CD4-positive, alpha-beta T cell treated with Interferon alpha-2 for 1 hour (primary cell): ENCODE results near the gene RSAD2.
"Not testable (repeated sequence)": the region's sequence is repeated elsewhere in the genome, so short reads cannot be mapped to it uniquely, and the experiment has no call there.

Source experiments
- DNase-seq, 2 donors: peaks; one replicate each; pipeline ENCODE4 v3.0.0-alpha.2; 2020 to 2022

The RSAD2 gene, protein sequence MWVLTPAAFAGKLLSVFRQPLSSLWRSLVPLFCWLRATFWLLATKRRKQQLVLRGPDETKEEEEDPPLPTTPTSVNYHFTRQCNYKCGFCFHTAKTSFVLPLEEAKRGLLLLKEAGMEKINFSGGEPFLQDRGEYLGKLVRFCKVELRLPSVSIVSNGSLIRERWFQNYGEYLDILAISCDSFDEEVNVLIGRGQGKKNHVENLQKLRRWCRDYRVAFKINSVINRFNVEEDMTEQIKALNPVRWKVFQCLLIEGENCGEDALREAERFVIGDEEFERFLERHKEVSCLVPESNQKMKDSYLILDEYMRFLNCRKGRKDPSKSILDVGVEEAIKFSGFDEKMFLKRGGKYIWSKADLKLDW

DNA sequence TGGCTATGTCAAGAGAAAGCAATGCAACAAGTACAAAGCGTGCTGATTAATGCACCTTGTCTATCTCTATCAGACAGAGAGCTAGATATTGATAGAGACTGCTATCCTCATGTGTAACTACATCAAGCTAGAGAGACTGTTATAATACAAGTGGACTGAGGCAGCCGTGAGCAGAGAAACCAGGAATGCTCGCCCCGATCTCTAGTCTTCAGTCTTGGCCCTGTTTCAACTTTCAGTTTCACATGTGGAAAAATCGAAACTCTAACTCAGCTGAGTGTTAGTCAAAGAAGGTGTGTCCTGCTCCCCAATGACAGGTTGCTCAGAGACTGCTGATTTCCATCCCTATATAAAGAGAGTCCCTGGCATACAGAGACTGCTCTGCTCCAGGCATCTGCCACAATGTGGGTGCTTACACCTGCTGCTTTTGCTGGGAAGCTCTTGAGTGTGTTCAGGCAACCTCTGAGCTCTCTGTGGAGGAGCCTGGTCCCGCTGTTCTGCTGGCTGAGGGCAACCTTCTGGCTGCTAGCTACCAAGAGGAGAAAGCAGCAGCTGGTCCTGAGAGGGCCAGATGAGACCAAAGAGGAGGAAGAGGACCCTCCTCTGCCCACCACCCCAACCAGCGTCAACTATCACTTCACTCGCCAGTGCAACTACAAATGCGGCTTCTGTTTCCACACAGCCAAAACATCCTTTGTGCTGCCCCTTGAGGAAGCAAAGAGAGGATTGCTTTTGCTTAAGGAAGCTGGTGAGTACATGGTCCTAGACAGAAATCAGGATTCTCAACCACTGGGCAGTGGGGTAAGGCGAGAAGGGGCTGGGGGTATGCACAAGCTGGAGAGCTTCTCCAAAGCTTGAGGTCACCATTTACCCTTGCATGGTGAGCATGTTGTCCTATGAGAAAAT lies at the start of gene RSAD2:
TSS of gene RSAD2 (plus strand) at position 376 of the 903 bp plus-strand sequence. CDS start at position 400, 24 bp downstream.
- peak; percentile 84 to 93 for DNase-seq

DNA sequence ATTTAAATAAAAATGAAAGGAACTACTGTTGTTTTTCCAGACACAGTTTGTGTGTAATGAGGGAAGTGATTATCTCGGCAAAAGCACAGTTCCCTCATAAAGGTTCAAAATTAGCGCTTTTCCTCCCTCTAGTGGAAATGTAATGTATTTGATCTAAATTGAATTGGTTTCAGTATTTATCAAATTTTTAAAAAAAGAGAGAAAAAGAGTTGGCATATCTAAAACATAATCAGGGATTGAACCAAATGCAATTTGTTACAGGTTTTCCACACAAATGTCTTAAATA lies 49.3 kb upstream of the RSAD2 start:
- peak in 1 of 2 donors; percentile 31 for DNase-seq

DNA sequence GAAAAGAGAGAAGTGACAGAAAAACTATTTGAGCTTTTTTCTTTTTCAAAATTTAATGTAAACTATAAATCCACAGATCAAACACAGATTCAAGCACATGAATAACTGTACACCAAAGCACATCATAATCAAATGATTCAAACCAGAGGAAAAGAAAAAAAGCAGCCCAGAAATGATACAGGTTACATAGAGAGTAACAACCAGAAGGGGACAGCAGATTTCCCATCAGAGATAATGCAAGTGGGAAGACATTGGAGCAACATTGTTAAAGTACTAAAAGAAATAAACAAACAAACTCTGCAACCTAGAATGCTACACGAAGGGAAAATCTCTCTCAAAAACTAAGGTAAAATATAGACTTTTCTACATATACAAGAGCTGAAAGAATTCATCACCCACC lies 46.3 kb upstream of the RSAD2 start:
- no peak for DNase-seq

DNA sequence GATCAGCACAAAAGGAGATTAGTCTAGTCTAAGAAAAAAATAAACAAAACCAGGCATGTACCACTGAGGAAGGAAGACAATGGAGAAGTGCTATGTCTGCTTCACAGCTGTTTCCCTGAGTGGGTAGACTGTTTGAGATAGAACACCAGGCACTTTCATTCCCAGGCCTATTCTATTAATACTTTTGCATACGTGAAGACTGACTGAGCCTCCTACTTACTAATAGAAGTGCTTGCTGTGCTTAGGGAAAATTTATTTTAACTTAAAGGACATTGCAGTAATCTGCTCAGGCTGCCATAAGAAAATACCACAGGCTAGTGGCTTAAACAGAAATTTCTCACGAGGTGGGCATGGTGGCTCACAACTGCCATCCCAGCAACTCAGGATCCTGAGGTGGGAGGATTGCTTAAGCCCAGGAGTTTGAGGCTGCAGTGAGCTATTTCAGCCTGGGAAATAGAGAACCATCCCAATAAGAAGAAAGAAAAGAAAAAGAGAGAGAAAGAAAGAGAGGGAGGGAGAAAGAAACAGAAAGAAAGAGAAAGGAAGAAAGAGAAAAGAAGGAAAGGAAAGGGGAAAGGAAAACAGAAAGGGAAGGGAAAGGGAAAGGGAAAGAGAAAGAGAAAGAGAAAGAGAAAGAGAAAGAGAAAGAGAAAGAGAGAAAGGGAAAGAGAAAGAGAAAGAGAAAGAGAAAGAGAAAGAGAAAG lies 44.8 kb upstream of the RSAD2 start:
- DNase-seq: no peak

DNA sequence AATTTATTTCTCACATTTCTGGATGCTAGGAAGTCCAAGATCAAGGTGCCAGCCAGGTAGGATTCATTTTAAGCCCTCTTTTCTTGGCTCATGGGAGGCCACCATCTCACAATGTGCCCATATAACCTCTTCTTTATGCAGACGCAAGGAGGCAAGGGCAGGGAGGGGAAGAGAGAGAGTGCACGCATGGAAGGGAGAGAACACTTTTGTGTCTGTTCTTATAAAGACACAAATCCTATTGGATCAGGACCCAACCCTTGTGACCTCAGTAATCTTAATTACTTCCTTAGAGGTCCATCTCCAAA lies 44.3 kb upstream of the RSAD2 start:
- no peak for DNase-seq

DNA sequence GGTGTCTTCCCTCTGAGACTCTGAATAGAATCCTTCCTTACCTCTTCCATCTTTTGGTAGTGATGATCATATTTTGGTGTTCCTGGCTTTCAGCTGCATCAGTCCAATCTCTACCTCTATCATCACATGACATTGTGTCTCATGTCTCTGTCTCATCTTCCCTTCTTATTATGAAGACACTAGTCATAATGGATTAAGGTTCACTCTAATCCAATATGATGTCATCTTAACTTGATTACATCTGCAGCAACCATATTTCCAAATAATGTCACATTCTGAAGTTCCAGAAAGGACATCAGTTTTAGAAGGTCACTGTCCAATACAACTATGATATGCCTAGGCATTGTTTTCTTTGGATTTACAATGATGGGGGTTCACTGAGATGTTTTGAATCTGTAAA lies 43.4 kb upstream of the RSAD2 start:
- no peak for DNase-seq

DNA sequence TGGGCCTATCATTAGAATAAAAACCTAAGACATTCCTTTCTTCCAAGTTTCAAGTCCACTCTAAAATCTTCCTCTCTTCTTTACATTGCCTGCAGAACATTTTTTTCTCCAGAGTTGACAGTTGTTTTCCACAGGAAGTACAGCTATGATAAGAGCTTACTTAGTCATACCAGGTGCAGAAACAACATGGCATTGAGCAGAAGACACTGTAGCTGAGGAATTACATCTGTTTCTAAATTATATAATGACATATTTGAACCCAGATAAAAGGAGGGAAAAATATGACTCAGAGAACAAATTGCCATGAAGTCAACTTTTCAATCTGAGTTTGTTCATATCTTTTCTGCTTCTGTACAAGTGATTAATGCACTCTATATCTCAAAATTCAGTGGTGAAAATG lies 42.1 kb upstream of the RSAD2 start:
- no peak for DNase-seq

DNA sequence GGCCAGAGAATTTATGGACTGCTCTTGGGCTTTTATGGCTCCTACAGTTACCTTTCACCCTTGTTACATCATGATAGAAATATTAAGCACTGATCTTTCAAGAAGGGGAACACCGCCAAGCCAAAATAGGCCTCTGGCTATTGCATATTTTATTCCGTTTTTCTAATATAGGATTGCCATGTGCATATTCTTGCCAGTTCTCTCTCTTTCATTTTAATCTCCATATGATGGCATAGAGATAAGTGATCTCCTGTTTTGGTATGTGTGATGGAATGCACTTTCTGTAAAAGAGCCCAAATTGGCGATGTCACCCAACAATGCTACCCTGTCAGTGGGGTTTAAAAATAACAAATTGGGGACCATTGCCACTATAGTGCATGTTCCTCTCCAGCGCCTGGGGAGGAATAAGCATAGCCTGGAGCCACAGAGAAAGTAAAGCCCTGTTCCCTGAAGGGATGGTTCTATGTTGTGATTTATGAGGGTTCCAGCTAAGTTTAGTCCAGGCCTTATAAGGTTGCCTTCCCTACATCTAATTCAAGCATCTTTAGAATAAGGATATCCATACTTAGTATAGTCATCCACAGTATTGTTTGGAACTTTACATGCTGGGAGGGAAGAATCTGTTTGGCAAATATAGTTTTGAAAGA lies 38.8 kb upstream of the RSAD2 start:
- no peak for DNase-seq

DNA sequence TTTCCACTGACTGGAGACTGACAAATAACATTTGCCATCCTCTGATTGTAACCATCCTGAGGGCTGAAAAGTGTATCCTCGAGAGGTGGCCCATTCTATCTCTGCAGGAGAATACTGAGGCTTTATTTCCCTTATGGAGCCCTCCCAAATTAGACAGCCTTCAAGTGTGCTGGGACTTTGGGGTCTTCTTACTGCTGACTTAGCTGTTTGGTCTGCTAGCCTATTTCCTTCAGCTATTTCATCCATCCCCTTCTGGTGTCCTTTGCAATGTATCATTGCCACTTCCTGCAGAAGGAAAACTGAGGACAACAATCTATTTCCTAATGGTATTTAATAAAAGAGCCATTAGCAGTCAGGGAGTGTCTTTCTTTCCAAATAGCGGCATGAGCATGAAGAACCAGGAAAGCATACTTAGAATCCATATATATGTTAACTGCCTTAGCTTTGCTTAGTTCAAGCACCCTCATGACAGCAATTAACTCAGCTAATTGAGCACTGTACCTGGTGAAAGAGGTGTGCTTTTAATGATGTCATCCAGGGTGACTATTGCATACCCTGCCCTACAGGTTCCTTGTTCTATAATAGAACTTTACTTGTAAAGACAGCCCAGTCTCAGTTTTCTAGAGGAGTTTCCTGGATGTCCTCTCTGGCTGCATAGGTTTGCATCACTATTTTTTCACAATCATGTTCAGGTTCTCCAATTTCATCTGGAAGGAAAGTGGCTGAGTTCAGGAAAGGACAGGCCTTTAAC lies 35.9 kb upstream of the RSAD2 start:
- DNase-seq: no peak

DNA sequence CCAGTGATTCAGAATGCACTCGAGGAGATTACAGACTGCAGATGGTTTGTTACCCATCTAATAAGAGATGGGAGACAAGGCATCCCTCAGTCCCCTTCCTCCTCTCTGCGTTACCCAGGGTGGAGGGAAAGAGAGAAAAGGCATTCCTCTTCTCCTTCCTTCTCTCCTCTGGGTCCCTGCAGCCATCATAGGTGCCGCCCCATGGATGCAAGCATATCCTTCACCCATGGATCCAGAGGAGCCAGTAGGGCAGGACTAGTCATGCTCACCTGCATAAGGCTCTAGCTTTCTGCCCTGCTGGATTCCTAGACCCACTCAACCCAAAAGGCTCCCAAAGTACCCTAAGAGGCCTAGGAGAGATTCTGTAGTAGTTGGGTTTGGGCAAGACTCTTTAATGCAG lies 32.3 kb upstream of the RSAD2 start:
- no peak for DNase-seq

DNA sequence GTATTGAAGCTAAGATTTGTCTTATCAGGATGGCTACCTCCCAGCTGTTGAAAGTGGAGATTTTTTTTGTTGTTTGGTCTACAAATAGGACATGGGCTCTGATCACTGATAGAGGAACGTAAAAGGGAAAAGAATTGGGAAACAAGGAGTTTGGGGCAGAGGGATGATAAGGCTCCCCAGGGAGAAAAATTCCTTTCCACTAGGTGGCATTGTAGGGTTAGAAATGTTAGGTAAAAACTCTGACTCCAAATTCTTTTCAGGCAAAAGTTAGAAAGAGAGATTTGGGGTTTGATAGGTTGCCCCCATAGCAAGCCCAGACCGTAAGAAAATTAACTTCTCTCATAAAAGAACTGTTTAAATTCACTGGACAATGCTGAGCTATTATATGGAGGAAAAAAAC lies 31.7 kb upstream of the RSAD2 start:
- DNase-seq: no peak

DNA sequence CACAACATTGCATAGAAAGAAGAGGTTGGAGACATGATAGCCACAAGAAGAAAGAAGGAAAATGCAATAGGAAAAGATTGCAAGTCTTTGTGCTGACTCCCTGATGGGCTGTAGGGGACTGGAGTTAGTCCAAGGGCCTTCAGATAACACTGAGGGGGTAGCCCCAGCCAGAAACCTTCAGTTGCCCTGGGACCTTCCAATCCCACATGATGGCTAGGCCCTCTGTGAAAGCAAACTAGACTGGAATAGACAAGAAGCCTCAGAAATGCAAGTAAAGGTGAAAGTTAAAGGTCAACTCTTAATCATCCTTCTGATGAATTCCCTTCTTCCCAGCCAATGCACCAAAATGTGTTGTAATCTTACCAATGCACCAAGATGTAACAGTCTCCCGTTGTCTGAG lies 31.0 kb upstream of the RSAD2 start:
- DNase-seq: no peak

DNA sequence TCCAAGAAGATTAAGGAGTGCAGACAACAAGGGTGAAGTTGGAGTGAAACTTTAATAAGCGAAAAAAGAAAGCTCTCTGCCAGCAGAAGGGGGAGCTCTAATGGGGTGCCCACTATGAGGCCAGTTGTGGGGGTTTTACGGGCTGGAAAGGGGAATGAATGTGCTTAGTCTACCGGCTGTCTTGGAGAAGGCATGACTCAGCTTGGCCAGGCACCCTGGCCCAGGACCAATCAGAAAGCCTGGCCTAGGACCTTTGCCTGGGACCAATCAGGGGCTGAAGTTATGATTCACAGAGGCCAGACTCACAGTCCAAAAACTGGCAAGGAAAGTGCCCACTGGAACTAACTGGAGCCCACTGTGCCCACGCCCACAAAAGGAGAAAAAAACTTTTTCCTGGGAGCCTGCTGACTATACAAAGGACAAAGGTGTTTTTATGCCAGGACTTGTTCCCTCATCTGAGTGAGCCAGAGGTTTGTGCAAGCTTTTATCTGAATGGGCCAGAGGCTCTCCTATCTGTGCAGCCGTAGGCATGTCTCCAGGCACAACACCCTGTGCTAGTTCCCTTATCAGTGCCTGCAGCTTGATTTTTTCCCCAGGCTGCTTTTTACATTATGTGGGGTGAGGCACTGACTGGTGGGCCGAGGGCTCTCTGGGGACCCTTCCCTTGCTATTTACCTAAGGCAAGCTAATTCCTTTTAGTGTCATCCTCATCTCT lies 30.5 kb upstream of the RSAD2 start:
- no peak for DNase-seq

DNA sequence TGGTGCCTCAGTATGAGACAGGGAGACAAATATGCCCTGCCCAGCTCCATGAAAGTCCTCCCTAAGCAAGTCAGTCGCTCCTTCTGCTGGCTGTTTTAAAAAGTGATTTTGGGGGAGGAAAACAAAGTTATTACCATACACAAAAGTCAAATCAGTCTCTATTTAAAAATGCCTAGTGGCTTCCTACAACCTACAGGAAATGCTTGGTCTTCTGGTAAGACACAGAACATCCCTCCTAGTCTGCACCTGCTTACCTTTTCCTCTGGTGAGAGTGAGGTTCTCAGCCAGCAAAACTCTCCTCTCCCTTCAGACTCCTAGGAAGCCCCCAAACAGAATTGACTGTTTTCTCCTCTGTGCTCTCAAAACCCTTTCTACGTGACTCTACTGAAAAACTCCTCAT lies 25.4 kb upstream of the RSAD2 start:
- no peak for DNase-seq

DNA sequence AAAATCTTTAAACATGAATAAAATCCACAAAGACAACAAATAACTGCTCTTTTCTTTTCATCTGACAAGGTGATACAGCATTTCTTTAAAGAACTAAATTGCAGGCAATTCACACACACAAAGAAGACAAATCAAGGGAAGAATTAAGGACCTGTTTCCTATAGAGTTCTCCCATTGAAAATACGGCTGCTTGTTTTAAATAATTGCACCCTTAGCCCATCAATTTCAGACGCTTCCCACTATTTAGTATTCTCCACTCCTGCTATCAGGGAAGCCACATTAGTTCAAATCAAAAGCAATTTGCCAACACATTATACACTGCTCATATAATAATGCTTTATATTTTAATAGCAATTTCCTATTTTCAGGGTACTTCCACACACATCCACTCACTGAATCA lies 23.2 kb upstream of the RSAD2 start:
- no peak for DNase-seq

DNA sequence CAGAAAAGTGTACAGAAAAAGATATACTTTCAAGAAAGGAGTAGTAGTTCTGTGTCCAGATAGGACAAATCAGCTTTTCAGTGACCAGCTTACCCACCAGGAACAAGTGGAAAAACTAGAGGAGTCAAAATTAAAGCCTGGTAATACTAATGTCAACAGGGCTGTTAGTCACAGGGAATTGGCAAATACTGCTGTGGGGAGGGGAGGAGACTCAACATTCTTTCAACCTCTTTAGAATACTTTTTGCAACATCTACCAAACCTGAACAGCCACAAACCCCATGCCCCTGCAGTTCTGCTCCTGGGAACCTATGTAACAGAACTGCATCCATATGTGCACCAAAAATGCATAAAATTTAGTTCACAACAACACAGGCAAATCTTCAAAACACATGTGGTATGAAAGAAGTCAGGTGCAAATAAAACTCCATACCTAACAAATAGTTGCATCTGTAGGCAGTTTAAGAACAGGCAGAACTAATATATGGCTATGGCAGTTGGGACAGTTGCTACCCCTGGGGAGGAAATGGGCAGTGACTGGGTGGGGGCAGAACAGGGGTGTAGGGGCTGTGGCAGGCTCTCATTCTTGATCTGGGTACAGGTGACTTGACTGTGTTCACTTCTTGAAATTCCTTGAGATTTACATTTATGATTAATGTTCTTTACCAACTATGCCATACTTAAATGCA lies 21.6 kb upstream of the RSAD2 start:
- DNase-seq: no peak

DNA sequence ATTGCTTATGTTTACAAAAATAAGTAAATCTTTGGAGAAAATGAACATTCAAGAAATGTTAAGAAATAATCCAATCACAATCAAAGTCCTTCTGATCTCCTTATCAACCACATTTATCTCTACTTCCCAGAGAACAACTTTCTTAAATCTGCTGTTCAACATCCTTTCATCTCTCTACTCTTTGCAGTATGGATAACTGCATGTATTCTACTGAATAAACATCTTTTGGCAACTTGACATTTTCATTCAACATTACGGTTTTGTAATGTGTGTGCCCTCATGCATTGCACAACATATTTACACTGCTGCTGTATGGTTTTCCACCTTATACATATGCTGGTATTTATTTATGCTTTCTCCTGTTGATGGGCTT lies 21.0 kb upstream of the RSAD2 start:
- DNase-seq: no peak

DNA sequence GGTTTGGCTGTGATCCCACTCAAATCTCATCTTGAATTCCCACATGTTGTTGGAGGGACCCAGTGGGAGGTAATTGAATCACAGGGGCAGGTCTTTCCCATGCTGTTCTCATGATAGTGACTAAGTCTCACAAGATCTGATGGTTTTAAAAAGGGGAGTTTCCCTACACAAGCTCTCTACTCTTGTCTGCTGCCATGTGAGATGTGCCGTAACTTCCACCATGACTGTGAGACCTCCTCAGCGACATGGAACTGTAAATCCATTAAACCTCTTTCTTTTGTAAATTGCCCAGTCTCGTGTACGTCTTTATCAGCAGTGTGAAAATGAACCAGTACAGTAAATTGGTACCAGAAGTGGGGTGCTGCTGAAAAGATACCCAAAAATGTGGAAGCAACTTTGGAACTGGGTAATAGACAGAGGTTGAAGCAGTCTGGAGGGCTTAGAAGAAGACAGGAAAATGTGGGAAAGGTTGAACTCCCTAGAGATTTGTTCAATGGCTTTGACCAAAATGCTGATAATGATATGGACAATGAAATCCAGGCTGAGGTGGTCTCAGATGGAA lies 19.0 kb upstream of the RSAD2 start:
- DNase-seq: not testable (repeated sequence)

DNA sequence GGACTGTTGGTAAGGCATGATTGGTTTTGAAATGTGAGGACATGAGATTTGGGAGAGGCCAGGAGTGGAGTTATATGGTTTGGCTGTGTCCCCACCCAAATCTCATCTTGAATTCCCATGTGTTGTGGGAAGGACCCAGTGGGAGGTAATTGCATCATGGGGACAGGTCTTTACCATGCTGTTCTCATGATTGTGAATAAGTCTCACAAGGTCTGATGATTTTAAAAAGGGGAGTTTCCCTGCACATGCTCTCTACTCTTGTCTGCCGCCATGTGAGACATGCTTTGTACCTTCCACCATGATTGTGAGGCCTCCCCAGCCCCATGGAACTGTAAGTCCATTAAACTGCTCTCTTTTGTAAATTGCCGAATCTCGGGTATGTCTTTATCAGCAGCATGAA lies 17.3 kb upstream of the RSAD2 start:
- no peak for DNase-seq

DNA sequence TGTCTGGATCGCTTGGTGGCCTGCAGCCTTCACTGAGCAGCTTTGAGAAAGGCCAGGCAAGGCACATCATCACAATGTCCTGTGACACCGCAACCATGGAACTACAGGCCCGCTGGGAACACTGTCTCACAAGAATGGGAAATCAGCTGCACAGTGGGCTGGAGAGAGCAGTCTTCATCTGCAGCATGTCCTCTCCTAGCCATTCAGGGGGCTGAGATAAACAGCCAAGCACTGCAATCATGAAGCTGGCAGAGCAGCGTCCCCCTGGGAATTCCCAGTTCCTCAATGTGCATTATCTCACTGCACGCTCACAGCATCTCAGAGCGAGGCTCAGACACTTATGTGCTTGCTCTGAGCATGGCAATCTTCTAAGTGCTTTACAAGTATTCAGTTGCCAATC lies 13.8 kb upstream of the RSAD2 start:
- DNase-seq: peak in 1 of 2 donors; percentile 27

DNA sequence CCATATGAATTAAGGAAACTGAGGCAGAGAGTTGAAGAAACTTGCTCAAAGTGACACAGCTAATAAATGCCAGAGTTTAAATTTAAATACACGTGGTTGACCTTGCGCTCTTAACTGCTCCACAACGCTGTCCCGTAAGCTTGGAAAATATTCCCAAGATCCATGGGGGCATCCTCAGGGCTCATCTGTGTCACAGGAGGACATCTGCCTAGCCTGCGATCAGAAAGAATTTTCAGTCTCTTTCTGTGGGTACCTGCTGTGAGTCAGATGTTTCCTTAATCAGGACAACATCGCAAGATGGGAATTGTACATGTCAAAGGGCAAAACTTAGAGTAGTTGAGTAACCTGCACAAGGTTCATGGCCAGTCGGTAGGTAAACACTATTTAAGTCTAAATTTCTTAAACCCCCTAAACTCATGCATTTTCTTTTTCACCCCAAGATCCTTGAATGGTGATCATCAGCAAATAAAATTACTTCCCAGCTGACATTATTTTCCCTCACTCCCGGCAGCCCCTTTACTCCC lies 13.3 kb upstream of the RSAD2 start:
- DNase-seq: no peak
